ENCODE measurements around the gene RXFP4.
"Not testable (repeated sequence)": the region's sequence is repeated elsewhere in the genome, so short reads cannot be mapped to it uniquely, and the experiment has no call there.

RXFP4 gene, protein sequence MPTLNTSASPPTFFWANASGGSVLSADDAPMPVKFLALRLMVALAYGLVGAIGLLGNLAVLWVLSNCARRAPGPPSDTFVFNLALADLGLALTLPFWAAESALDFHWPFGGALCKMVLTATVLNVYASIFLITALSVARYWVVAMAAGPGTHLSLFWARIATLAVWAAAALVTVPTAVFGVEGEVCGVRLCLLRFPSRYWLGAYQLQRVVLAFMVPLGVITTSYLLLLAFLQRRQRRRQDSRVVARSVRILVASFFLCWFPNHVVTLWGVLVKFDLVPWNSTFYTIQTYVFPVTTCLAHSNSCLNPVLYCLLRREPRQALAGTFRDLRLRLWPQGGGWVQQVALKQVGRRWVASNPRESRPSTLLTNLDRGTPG

DNA sequence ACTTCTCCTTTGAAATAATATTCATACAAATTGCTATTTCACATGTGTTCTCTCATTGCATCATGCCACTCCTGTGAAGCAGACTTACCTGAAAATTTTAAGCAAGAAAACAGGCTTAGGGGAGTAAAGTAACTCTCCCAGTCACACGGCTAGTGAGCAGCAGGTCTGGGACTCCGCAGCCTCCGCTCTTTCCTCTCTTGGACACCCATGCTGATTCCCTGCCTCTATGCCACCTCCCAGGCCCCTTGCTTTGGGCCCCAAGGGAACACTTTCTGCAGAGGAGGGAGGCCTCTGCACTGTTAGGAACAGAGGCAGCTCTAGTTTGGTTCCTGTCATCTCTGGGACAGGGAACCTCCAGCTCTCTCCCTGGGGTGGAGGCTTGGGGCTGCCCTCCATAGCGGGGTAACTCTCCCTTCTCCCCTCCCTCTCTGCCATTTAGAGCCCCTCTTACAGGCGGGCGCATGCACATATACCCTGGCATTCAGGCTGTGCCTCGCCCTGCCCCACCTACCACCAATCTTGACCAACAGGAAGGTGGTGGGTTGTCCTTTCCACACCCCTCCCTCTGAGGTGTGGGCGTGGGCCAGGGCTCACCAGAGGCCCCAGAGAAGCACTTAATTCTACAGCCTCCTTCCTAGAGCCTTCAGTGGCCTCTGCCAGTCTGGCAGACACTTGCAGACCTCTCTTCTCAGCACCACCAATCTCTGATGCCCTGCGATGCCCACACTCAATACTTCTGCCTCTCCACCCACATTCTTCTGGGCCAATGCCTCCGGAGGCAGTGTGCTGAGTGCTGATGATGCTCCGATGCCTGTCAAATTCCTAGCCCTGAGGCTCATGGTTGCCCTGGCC, at the start of gene RXFP4:
Gene RXFP4 (plus strand): TSS at position 646 of the 852 bp plus-strand sequence. CDS start 72 bp downstream, at position 718.
- no peak for DNase-seq (ENCODE audit: low read depth)

DNA sequence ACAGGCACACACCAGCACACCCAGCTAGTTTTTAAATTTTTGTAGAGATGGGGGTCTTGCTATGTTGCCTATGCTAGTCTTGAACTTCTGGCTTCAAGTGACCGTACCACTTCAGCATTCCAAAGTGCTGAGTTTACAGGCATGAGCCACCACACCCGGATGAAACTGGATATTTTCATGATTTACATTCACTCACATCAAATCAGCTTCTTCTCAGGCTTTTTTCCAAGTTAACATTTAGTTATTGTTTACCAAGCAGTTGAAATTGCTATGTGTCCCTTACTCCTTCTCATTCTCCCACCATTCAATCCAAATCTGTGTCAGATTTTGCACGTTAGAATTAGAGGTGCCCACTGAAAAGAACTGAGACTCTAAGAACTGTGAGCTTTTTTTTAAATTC, 48.6 kb upstream of the RXFP4 start:
- DNase-seq (ENCODE audit: low read depth) = no peak

DNA sequence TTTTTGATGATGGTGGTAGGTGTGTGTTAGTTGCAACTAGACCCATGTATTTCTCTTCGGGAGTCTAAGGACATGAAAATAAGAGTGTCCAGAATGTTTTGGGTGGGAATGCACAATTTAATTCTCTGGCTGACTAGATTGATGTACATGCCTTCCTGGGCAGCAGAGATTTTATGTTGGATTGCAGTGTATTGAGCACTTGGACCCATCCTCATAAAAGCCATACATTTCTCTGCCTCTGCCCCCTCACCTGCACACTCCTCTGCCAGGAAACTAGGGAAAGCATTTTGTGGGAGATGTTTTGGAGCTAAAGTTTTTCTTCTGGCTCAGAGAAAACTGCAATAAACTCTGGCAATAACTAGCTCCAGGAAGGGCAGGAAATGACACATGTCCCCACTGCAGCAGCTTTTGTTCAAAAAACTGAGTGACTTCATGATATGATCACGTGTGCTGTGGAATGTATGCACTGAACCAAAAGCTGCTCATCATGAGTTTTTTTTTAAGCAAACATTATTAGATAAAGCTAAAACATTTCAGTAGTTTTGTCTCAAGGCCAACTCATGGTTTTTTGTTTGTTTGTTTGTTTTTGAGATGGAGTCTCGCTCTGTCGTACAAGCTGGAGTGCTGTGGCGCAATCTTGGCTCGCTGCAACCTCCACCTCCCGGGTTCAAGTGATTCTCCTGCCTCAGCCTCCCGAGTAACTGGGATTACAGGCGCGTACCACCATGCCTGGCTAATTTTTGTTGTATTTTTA, 47.9 kb upstream of the RXFP4 start:
- DNase-seq (ENCODE audit: low read depth) = no peak

DNA sequence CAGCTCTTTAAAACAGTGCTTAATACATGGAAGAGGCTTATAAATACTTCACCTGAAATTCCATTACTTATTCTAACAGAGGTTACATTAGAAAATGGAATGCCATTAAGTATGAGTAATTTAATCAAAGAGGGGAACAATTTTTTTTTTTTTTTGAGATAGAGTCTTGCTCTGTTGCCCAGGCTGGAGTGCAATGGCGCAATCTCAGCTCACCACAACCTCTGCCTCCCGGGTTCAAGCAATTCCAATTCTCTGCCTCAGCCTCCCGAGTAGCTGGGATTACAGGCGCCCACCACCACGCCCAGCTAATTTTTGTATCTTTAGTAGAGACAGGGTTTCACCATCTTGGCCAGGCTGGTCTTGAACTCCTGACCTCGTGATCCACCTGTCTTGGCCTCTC, 45.8 kb upstream of the RXFP4 start:
- DNase-seq (ENCODE audit: low read depth) = not testable (repeated sequence)

DNA sequence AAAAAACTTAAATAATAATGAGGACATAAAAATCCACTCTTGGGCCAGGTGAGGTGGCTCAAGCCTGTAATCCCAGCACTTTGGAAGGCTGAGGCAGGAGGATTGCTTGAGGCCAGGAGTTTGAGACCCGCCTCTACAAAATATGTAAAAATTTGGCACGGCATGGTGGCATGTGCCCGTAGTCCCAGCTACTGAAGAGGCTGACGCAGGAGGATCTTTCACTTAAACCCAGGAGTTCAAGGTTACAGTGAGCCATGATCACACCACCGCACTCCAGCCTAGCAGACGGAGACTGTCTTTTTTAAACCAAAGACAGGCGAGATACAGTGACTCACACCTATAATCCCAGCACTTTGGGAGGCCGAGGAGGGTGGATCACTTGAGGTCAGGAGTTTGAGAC, 45.0 kb upstream of the RXFP4 start:
- DNase-seq (ENCODE audit: low read depth) = not testable (repeated sequence)

DNA sequence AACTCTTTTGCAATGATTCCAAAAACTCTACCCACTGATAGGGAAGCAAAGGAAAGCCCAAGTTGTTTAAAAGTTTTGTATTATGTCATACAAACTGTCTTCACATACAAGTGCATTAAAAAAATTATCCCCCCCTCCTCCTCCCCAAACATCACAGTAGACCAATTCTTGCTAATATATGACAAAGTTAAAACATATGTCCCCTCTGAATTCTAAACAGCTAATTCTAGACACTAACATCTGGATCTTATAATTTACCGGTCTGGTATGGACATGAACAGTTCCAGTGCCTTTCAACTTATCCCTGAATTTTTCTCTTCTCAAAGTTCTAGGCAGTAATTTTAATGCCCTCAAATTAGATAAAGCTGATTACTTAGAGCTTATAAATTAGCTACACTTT, 43.7 kb upstream of the RXFP4 start:
- no peak for DNase-seq (ENCODE audit: low read depth)

DNA sequence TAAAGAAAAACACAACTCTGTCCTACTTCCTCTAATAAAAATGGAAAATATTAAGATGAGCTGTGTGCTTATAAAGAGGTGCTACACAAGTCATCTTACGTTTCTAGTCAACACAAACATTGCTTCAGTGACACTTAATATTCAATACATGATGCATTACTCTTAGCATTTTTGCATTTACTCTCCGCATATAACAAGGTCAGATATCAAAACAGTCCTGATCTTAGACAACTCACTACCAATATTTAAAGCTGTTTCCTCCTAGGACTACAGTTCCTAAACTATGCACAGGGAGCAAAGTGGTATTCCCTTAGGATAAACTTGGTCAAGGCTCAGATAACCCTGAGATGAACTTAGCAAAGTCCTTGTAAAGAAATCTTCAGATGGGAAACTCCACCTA, 42.5 kb upstream of the RXFP4 start:
- no peak for DNase-seq (ENCODE audit: low read depth)

DNA sequence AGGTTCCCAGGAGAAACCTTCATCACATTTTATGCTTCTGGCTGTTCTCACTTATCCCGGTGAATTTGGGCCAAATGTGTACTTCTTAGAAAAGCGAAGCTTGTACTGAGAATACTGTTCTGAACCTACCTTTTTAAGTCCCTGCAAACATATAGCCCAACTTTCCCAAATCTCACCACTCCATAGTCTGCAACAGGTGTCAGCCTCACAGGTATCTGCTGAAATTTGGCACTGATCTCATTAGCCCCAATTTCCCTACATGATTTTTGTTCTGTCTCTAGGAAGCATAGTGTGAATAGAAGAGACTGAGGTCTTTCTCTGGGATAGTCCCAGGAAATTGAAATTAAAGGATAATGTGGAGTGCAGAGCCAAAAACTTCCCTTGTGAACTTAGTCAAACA, 41.8 kb upstream of the RXFP4 start:
- no peak for DNase-seq (ENCODE audit: low read depth)

DNA sequence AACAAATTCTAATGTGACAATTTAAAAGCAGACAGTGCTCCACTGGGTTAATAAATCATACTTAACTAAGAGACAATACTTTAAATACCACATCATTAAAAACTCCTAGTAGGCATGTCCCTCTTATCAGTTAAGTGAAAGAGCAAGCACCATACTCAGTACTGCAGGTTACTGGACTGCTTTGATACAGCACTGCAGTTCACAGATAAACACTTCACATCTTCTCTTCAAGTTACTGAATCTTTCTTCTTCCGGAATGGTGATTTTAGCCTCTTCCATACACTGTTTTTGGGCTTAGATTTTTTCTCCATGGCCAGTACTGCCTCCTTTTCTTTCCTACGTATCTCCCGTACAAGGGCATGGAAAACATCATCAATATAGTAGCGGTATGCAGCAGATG, 41.3 kb upstream of the RXFP4 start:
- DNase-seq (ENCODE audit: low read depth) = no peak

DNA sequence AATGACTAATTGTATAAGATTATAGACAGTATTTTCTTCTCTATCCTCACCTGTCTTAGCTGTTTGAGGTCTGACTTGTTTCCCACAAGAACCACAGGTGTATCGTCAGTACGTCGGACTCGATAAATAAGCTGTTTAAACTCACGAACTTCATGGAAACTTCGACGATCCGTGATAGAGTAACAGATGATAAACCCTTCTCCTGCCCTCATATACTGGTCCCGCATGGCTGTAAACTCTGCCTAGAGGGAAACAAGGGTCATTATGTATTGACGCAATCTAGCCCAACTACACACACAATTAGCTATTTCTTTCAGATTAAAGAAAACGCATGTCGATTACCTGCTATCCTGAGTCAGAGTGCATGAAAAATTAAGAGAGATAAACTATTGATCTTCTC, 37.2 kb upstream of the RXFP4 start:
- no peak for DNase-seq (ENCODE audit: low read depth)

DNA sequence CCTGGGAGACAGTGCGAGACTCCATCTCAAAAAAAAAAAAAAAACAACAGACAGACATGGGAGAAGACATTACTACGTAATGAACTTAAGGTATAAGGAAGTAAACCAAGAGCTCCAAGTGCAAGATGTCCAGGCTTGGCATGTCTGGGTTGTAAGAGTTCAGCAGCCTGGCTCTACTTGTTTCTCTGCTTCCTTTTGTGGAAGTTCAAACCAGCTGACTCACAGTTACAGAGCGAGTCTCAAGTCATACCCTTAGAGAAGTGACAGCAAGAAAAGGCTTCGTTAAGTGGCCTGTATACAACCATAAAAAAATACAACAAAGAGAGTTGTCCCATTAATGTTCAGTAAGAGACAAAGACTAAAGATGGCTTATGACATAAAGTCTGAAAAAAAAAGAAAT, 31.5 kb upstream of the RXFP4 start:
- no peak for DNase-seq (ENCODE audit: low read depth)

DNA sequence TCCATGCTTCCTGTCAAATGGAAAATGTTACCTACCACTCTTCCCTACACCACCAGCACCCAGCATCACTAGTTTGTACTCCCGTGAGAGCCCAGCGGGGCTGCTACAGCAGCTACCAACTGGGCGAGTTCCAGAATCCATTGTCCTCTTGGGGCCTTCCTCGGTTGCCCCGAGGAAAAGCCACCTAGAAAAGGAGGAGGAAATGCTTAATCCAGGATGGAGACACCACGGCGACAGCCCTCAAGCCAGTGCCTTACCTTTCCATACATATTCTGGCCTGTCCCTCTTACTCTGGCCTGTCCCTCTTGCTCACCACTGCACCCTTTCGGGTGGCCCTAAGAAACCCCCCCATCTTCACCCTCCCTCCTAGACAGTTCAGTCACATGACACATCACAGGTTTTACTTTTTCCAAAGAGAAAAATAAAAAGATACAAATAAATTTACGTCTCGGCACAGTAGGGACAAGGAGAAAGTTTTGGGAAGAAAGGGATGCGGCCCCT, 30.8 kb upstream of the RXFP4 start:
- DNase-seq (ENCODE audit: low read depth) = no peak

DNA sequence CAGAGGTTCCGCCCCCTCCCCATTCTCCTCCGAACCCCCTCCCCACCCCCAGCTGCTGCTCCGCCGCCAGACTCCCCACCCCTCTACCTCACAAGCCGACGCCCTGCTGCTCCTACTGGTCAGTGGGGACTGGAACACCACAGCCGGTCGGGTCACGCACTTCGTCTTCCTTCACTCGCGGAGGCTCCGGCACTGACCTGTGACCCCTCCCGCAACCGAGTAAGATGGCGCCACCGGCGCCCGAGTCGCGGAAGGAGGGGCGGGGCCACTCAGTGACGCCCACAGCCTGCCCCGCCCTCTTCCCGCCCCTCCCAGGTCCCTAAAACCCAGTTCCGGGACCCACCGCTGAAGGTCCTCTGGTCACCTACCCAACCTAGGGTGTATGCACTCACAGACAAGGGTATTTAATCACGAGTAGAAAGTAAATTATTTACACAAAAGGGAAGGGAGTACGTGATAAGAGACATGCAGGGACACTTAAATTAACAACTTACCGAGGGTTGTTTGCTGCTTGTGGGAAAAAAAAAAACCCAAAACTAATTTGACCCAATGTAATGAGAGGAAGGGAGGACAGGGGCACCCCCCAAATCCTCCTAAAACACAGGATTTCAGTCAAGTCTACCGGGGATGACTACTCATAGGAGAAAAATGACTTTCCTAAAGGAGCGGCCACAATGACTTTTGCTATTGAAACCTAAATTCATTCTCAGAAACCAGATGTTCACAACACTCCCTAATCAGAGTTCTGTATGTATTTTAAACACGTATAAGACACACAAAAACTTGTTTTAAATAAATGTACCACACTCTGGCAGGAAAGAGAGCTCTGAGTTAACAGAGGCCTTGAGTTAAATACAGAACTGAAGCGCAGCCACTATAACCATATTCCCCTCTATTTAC, 30.0 kb upstream of the RXFP4 start, which contains the start of gene RIT1:
Gene RIT1 (minus strand): TSS at position 194 of the 900 bp plus-strand sequence. CDS start 588 bp downstream, outside the sequence.
- DNase-seq (ENCODE audit: low read depth) = peak; percentile 78

DNA sequence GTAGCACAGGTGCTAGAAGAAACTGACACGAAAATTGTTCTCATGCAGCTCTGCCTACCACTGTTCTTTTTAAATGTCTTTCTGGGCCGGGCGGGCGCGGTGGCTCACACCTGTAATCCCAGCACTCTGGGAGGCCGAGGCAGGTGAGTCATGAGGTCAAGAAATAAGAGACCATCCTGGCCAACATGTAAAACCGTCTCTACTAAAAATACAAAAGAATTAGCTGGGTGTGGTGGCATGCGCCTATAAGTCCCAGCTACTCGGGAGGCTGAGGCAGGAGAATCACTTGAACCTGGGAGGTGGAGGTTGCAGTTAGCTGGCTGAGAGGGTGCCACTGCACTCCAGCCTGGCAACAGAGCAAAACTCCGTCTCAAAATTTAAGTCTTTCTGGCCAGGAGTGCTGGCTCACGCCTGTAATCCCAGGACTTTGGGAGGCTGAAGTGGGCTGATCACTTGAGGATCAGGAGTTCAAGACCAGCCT, 29.3 kb upstream of the RXFP4 start:
- no peak for DNase-seq (ENCODE audit: low read depth)

DNA sequence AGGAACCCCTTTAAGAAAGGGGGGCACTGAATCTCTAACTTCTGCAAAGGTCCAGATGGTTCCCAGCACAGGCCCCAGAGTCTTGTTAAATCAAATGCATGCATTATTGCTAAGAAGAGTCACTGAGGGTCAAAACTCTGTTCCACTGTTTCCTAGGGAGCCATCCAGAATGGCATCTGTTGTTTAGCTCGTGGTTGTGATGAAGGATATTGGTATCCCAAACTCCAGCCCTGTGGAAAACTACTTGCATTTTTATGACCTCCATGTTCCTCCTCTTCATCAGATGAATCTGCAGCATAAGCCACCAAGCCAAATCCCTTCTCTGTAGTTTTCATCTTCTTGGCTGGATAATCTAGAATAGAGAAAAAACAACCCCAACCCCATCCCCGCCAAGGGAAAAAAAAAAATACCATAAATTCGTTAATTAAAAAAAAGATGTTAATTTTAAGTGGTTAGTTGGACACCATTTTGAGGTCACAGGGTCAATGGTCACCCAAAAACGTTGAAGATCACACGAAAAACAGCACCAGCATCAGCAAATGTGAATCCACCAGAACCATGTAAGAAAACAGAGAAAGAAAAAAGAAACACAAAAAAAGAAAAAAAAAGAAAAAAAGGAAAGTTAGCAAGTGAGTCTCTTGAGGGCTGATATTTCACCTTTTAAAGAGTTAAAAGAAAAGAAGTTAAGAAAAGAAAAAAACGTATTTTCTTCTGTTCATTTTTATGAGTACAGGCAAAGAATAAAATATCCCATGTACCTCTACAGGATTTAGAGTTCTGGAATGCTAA, 27.3 kb upstream of the RXFP4 start:
- no peak for DNase-seq (ENCODE audit: low read depth)

DNA sequence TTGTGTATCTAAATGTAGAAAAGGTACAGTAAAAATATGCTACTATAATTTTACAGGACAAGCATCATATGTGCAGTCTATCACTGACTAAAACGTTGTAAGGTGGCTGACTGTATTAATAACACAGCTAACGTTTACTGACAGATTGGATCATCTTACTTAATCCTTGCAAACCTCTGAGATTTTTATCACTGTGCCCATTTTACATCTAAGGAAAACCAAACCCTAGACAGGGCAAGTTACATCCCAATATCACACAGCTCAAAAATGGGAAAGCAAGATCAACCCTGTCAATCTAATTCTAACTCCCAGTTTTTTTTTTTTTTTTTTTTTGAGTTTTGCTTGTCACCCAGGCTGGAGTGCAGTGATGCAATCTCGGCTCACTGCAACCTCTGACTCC, 22.8 kb upstream of the RXFP4 start:
- DNase-seq (ENCODE audit: low read depth) = no peak

DNA sequence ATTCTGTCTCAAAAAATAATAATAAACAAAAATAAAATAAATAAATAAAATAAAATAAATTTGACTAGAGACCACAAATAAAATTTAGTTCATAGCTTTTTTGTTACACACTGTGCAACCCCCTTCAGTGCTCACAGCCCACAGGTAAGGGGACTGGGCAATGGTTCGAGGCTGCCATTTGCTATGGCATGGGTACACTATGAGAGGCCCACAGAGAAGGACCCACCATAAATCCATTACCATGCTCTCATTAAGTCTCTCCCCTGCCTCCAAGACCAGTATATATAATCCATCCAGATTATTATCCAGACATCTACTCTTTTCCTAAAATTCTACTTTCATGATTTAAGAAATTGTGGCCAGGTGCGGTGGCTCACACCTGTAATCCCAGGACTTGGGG, 21.6 kb upstream of the RXFP4 start:
- DNase-seq (ENCODE audit: low read depth) = no peak

DNA sequence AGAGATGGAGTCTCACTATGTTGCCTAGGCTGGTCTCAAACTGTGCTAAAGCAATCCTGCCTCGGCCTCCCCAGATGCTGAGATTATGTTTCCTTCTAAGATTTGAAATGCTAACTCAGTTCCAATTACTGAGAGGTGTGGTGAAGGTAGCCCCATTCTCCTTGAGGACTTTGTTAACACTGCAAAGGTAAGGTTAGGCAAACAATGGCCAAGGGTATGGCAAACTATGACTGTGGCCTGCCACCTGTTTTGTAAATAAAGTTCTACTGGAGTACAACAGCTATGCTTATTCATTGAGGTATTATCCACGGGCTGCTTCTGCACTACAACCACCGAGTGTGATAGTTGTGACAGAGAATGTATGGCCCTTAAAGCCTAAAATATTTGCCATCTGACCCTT, 20.7 kb upstream of the RXFP4 start:
- DNase-seq (ENCODE audit: low read depth) = no peak

DNA sequence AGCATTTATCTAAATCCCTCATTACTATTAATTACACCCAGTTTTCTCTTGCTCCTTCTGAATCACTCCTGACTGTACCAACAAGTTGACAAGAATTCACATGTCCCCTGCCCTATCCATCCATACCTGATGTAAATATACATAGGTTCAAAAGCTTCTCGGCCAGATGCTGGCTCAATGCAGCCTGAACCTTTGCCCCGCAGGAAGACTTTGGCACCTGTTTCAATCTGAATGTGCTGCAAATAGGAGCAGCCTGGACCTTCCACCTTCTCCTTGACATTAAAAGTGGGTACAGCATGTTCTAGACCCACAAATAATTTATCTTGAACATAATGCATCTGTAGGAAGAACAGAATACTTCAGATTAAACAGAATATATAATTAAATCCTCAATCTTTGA, 15.9 kb upstream of the RXFP4 start:
- no peak for DNase-seq (ENCODE audit: low read depth)

DNA sequence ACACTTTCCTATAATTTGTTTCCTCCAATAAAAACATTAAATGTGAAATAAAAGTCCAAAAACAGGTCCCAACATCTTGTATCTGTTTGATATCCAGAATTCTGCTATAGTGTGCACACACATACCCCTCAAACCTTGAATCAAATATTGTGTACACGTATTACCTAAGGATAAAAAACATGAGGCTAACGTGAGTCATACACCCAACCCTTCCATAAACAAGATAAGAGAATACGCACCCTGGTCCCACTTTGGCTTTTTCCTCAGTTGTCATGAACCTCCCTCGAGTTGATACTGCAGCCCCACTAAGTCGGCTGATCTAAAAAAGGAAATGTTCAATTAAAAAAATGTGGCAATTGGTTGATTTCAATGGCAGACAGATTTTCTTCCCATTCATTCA, 12.4 kb upstream of the RXFP4 start:
- no peak for DNase-seq (ENCODE audit: low read depth)
